K562 (cell line): ENCODE results near the gene GMPR. TPM values are rescaled to one million over a fixed set of nuclear protein-coding genes. Genes with fewer than 3 reads are reported as not detected.

Source experiments
- CBFA2T2 ChIP-seq: fragments of 450-650 bp; conservative IDR thresholded peaks from 2 replicates; pipeline ENCODE4 v1.6.1; 2017; ENCODE audit warnings: mild to moderate bottlenecking
- CBX2 ChIP-seq: fragments of 200-600 bp; sonication (generic); IDR thresholded peaks from one replicate; pipeline ENCODE4 v1.6.1; 2012; ENCODE audit warnings: mild to moderate bottlenecking, low read length, inconsistent platforms; ENCODE audit not compliant: insufficient read depth, poor library complexity, severe bottlenecking
- E2F3 ChIP-seq: fragments of 250-450 bp; sonication (Bioruptor Pico); IDR thresholded peaks from 2 replicates; pipeline ENCODE4 v1.4.0; 2020; ENCODE audit warnings: mild to moderate bottlenecking
- FOS ChIP-seq: IDR thresholded peaks from 3 replicates; pipeline ENCODE4 v1.6.1; 2011; ENCODE audit not compliant: insufficient read length; ENCODE audit errors: extremely low read depth
- FOSL1 ChIP-seq: fragments of 200-800 bp; sonication (Bioruptor generic); conservative IDR thresholded peaks from 2 replicates; pipeline ENCODE4 v1.6.1; 2016; ENCODE audit warnings: missing genetic modification characterization, missing compliant biosample characterization
- FOXP1 ChIP-seq: sonication (generic); formaldehyde crosslinking; IDR thresholded peaks from 2 replicates; pipeline ENCODE4 v1.8.0; 2022; ENCODE audit warnings: mild to moderate bottlenecking, missing genetic modification reagents
- GTF3C2 ChIP-seq: IDR thresholded peaks from 3 replicates; pipeline ENCODE4 v1.6.1; 2011; ENCODE audit warnings: borderline replicate concordance, mild to moderate bottlenecking, moderate library complexity; ENCODE audit not compliant: insufficient read length; ENCODE audit errors: extremely low read depth
- HDAC1 ChIP-seq, 2 experiments: fragments of 450-650 bp; IDR thresholded peaks; 2 replicates each; pipeline ENCODE4 v1.6.1; 2016 to 2017; ENCODE audit warnings: inconsistent platforms in 1 of 2, mild to moderate bottlenecking in 1 of 2, moderate library complexity in 1 of 2
- HMG20A ChIP-seq: fragments of 450-650 bp; formaldehyde crosslinking; conservative IDR thresholded peaks from 2 replicates; pipeline ENCODE4 v1.4.0; 2020; ENCODE audit warnings: mild to moderate bottlenecking, mixed read lengths
- HNRNPK ChIP-seq: fragments of 200-400 bp; formaldehyde crosslinking; IDR thresholded peaks from one replicate; pipeline ENCODE4 v1.6.1; 2018; ENCODE audit warnings: mild to moderate bottlenecking, low read depth, low read length; ENCODE audit not compliant: poor library complexity, severe bottlenecking
- MAFG ChIP-seq: fragments of 450-650 bp; conservative IDR thresholded peaks from 2 replicates; pipeline ENCODE4 v1.6.1; 2016; ENCODE audit warnings: missing genetic modification characterization, missing compliant biosample characterization
- NCOA4 ChIP-seq: fragments of 450-650 bp; IDR thresholded peaks from 2 replicates; pipeline ENCODE4 v1.6.1; 2018; ENCODE audit warnings: mild to moderate bottlenecking; ENCODE audit not compliant: partially characterized antibody
- NFYB ChIP-seq: IDR thresholded peaks from 2 replicates; pipeline ENCODE4 v1.6.1; 2011; ENCODE audit warnings: mild to moderate bottlenecking, moderate library complexity; ENCODE audit not compliant: insufficient read length; ENCODE audit errors: extremely low read depth
- NR1H2 ChIP-seq: sonication (generic); formaldehyde crosslinking; IDR thresholded peaks from 2 replicates; pipeline ENCODE4 v1.4.0; 2020; ENCODE audit warnings: mild to moderate bottlenecking, missing genetic modification reagents
- POLR2AphosphoS2 ChIP-seq: IDR thresholded peaks from 2 replicates; pipeline ENCODE4 v1.6.1; 2012; ENCODE audit warnings: low read length, improper control_type of control experiment
- POU5F1 ChIP-seq: fragments of 150-350 bp; IDR thresholded peaks from 2 replicates; pipeline ENCODE4 v1.6.1; 2014; ENCODE audit warnings: borderline replicate concordance, low read length, low read depth, mild to moderate bottlenecking; ENCODE audit not compliant: partially characterized antibody
- PRPF4 ChIP-seq: fragments of 200-400 bp; formaldehyde crosslinking; IDR thresholded peaks from one replicate; pipeline ENCODE4 v1.6.1; 2017; ENCODE audit warnings: low read length, low read depth, mild to moderate bottlenecking; ENCODE audit not compliant: insufficient read depth, poor library complexity, severe bottlenecking
- PURB ChIP-seq: sonication (generic); formaldehyde crosslinking; IDR thresholded peaks from 2 replicates; pipeline ENCODE4 v1.9.0; 2021; ENCODE audit warnings: low read depth, mild to moderate bottlenecking, missing genetic modification reagents
- SIRT6 ChIP-seq: IDR thresholded peaks from one replicate; pipeline ENCODE4 v1.6.1; 2012; ENCODE audit warnings: low read depth, mild to moderate bottlenecking, control low read depth, inconsistent platforms, low read length, moderate library complexity
- TAF9B ChIP-seq: fragments of 450-650 bp; IDR thresholded peaks from 2 replicates; pipeline ENCODE4 v1.6.1; 2018; ENCODE audit warnings: mild to moderate bottlenecking; ENCODE audit not compliant: partially characterized antibody
- TEAD4 ChIP-seq, 2 experiments: sonication (generic) in 1 of 2; formaldehyde crosslinking in 1 of 2; IDR thresholded peaks; 2 replicates each; pipeline versions ENCODE4 v1.6.1 to v1.8.0; 2012 to 2022; ENCODE audit warnings: borderline replicate concordance in 1 of 2, inconsistent platforms in 1 of 2, low read length in 1 of 2, mild to moderate bottlenecking in 1 of 2, missing genetic modification reagents in 1 of 2
- ZBTB8A ChIP-seq: fragments of 450-650 bp; IDR thresholded peaks from 2 replicates; pipeline ENCODE4 v1.6.1; 2018; ENCODE audit warnings: mild to moderate bottlenecking, moderate library complexity; ENCODE audit not compliant: partially characterized antibody
- ZNF143 ChIP-seq: sonication (generic); formaldehyde crosslinking; IDR thresholded peaks from 2 replicates; pipeline ENCODE4 v1.9.0; 2022; ENCODE audit warnings: mild to moderate bottlenecking, missing genetic modification reagents
- ZNF668 ChIP-seq: fragments of 250-450 bp; sonication (Bioruptor Pico); IDR thresholded peaks from 2 replicates; pipeline ENCODE4 v1.8.0; 2022; ENCODE audit warnings: mild to moderate bottlenecking, inconsistent platforms
- ZNF696 ChIP-seq: fragments of 250-450 bp; sonication (Bioruptor Pico); conservative IDR thresholded peaks from 2 replicates; pipeline ENCODE4 v1.4.0; 2020; ENCODE audit warnings: mild to moderate bottlenecking, moderate library complexity
- ZNF766 ChIP-seq: fragments of 200-800 bp; sonication (Bioruptor generic); conservative IDR thresholded peaks from 2 replicates; pipeline ENCODE4 v1.6.1; 2016; ENCODE audit warnings: missing genetic modification characterization, missing compliant biosample characterization
- polyA plus RNA-seq, 8 experiments: library from polyadenylated mRNA; depleted of rRNA in 4 of 8; stranded (reverse) in 5 of 8; unstranded in 3 of 8; fragments of >200 nt; fragmentation: Nextera tagmentation in 2 of 8; fragmentation: Illumina TruSeq in 1 of 8; extraction: Ambion mirVana in 2 of 8; extraction: Trizol in 1 of 8; gene quantifications; 2 replicates each; pipeline versions ENCODE4 v1.2.1 to v1.2.3, GENCODE V29; 2011 to 2014; ENCODE audit warnings: inconsistent platforms in 1 of 8, missing spikeins in 1 of 8
- total RNA-seq, 7 experiments: library from RNA; depleted of rRNA in 6 of 7; stranded (reverse); fragments of >200 nt in 6 of 7; fragmentation: Illumina TruSeq in 2 of 7; extraction: Trizol in 2 of 7; gene quantifications; 2 replicates each; pipeline versions ENCODE4 v1.2.1 to v1.2.3, GENCODE V29; 2011 to 2021; ENCODE audit warnings: low replicate concordance in 1 of 7

Gene GMPR
- total and polyA plus RNA-seq, 9 of the 15 experiments (the other 6 are each of a cell fraction or from before 2014, with no cell fraction given), result 34.6 to 83.7 (median 49.8) TPM

GRCh38 chr6:16267428-16268263 lies 29.3 kb downstream of the GMPR start (continued):
- TF ChIP-seq ZBTB8A (no peak), ZNF668 (peak; percentile 67; the same call in 1 of the 2 replicates), POLR2AphosphoS2 (no peak), POU5F1 (no peak), CBFA2T2 (peak; percentile 97), FOXP1 (CRISPR knock-in tag) (peak; percentile 74; the same call in 1 of the 2 replicates), HDAC1 (IDR thresholded peaks at IDR 0.05) (peak in 1 of 2 experiments; percentile 54; a peak in 1 of 4 replicates), MAFG (tag) (no peak), TEAD4 (IDR thresholded peaks at IDR 0.05; ENCODE audit: low read length) (peak; percentile 98), TEAD4 (CRISPR knock-in tag; IDR thresholded peaks at IDR 0.05; ENCODE audit: borderline replicate concordance) (no peak), GTF3C2 (no peak), HNRNPK (no peak), ZNF143 (no peak), NR1H2 (no peak), CBX2 (no peak), PRPF4 (no peak), NFYB (no peak), SIRT6 (no peak), HMG20A (CRISPR knock-in tag) (no peak), ZNF766 (CRISPR knock-in tag) (no peak; the same call in 1 of the 2 replicates), TAF9B (peak; percentile 90), PURB (CRISPR knock-in tag) (no peak), FOSL1 (tag) (peak; percentile 44; the same call in 1 of the 2 replicates), ZNF696 (CRISPR knock-in tag) (0 out of 2 replicates have a peak, but pooled peaks have one; percentile 20), FOS (peak; percentile 7), NCOA4 (no peak), E2F3 (CRISPR knock-in tag) (no peak)
